HepG2 (cell line): ENCODE data around the gene SLC4A7. TPM values are rescaled to one million over a fixed set of nuclear protein-coding genes. Genes with fewer than 3 reads are reported as not detected.

Source experiments
- CEBPG ChIP-seq: IDR thresholded peaks from 2 replicates; pipeline ENCODE4 v1.6.1; 2016
- EP300 ChIP-seq, 3 experiments: sonication (generic) in 1 of 3; formaldehyde crosslinking in 1 of 3; IDR thresholded peaks; 2 replicates each; pipeline versions ENCODE4 v1.5.1 to v1.6.1; 2011 to 2020; ENCODE audit warnings: low read depth in 2 of 3, low read length in 2 of 3, borderline replicate concordance in 1 of 3, improper control_type of control experiment in 1 of 3, mild to moderate bottlenecking in 1 of 3, missing genetic modification reagents in 1 of 3, moderate library complexity in 1 of 3
- FLYWCH1 ChIP-seq: sonication (generic); formaldehyde crosslinking; IDR thresholded peaks from 2 replicates; pipeline ENCODE4 v1.8.1; 2023; ENCODE audit warnings: mild to moderate bottlenecking, missing genetic modification reagents
- GTF3A ChIP-seq: sonication (generic); formaldehyde crosslinking; conservative IDR thresholded peaks from 2 replicates; pipeline ENCODE4 v1.4.0; 2020; ENCODE audit warnings: mild to moderate bottlenecking, missing genetic modification reagents
- HOXA9 ChIP-seq: sonication (generic); formaldehyde crosslinking; IDR thresholded peaks from 2 replicates; pipeline ENCODE4 v1.8.1; 2022; ENCODE audit warnings: missing genetic modification reagents, mild to moderate bottlenecking, moderate library complexity, borderline replicate concordance
- IKZF5 ChIP-seq: IDR thresholded peaks from 2 replicates; pipeline ENCODE4 v1.6.1; 2018; ENCODE audit warnings: missing genetic modification reagents, mild to moderate bottlenecking, missing compliant biosample characterization
- IRF2 ChIP-seq: IDR thresholded peaks from 2 replicates; pipeline ENCODE4 v1.6.1; 2018; ENCODE audit warnings: missing genetic modification reagents, missing compliant biosample characterization
- KMT2B ChIP-seq: IDR thresholded peaks from 2 replicates; pipeline ENCODE4 v1.6.1; 2016; ENCODE audit warnings: missing genetic modification reagents, missing compliant biosample characterization
- MXD4 ChIP-seq: IDR thresholded peaks from 2 replicates; pipeline ENCODE4 v1.6.1; 2016; ENCODE audit warnings: mild to moderate bottlenecking, missing biosample characterization, missing genetic modification reagents
- NCOR1 ChIP-seq: fragments of 200-600 bp; sonication (generic); IDR thresholded peaks from 2 replicates; pipeline ENCODE4 v1.7.0; 2017; ENCODE audit warnings: antibody characterized with exemption, low read length, borderline replicate concordance
- NONO ChIP-seq, 2 experiments: fragments of 450-650 bp in 1 of 2; sonication (generic) in 1 of 2; formaldehyde crosslinking in 1 of 2; IDR thresholded peaks in 1 of 2; conservative IDR thresholded peaks in 1 of 2; 2 replicates each; pipeline versions ENCODE4 v1.6.1 to v1.8.0; 2017 to 2022; ENCODE audit warnings: mild to moderate bottlenecking in 1 of 2, missing genetic modification reagents in 1 of 2, moderate library complexity in 1 of 2
- PAF1 ChIP-seq: IDR thresholded peaks from 2 replicates; pipeline ENCODE4 v1.6.1; 2016; ENCODE audit warnings: missing genetic modification reagents, missing compliant biosample characterization
- RAD51 ChIP-seq: fragments of 450-650 bp; IDR thresholded peaks from 2 replicates; pipeline ENCODE4 v1.6.1; 2016; ENCODE audit warnings: borderline replicate concordance
- RERE ChIP-seq: IDR thresholded peaks from 2 replicates; pipeline ENCODE4 v1.6.1; 2016; ENCODE audit warnings: low read depth, missing genetic modification reagents, missing compliant biosample characterization
- SIN3A ChIP-seq: IDR thresholded peaks from 2 replicates; pipeline ENCODE4 v1.6.1; 2011; ENCODE audit warnings: low read depth, mild to moderate bottlenecking, control low read depth, low read length, borderline replicate concordance
- SMARCC2 ChIP-seq: fragments of 450-650 bp; IDR thresholded peaks from 2 replicates; pipeline ENCODE4 v1.6.1; 2017; ENCODE audit warnings: antibody characterized with exemption, mild to moderate bottlenecking
- SRF ChIP-seq: IDR thresholded peaks from 2 replicates; pipeline ENCODE4 v1.6.1; 2011; ENCODE audit warnings: mild to moderate bottlenecking, low read depth, low read length, moderate library complexity
- STAT5B ChIP-seq: sonication (generic); formaldehyde crosslinking; IDR thresholded peaks from 2 replicates; pipeline ENCODE4 v1.4.0; 2020; ENCODE audit warnings: missing genetic modification reagents
- ZFP36 ChIP-seq: fragments of 150-350 bp; IDR thresholded peaks from 2 replicates; pipeline ENCODE4 v1.6.1; 2018; ENCODE audit warnings: borderline replicate concordance, low read length, low read depth; ENCODE audit not compliant: partially characterized antibody
- ZKSCAN5 ChIP-seq: sonication (generic); formaldehyde crosslinking; IDR thresholded peaks from 2 replicates; pipeline ENCODE4 v1.5.1; 2020; ENCODE audit warnings: mild to moderate bottlenecking, missing genetic modification reagents
- ZNF10 ChIP-seq: sonication (generic); formaldehyde crosslinking; IDR thresholded peaks from 2 replicates; pipeline ENCODE4 v1.4.0; 2020; ENCODE audit warnings: mild to moderate bottlenecking, low read depth, missing genetic modification reagents, borderline replicate concordance
- ZNF251 ChIP-seq: sonication (generic); formaldehyde crosslinking; IDR thresholded peaks from 2 replicates; pipeline ENCODE4 v1.9.0; 2021; ENCODE audit warnings: mild to moderate bottlenecking, missing genetic modification reagents
- ZNF773 ChIP-seq: sonication (generic); formaldehyde crosslinking; IDR thresholded peaks from 2 replicates; pipeline ENCODE4 v1.4.0; 2020; ENCODE audit warnings: missing genetic modification reagents, borderline replicate concordance
- ZNF879 ChIP-seq: sonication (generic); formaldehyde crosslinking; IDR thresholded peaks from 2 replicates; pipeline ENCODE4 v1.8.1; 2023; ENCODE audit warnings: missing genetic modification reagents
- polyA plus RNA-seq, 8 experiments: library from polyadenylated mRNA; depleted of rRNA in 3 of 8; stranded (reverse) in 7 of 8; unstranded in 1 of 8; fragments of >200 nt; fragmentation: Illumina TruSeq in 4 of 8; extraction: Trizol in 4 of 8; gene quantifications; 2 replicates each; pipeline versions ENCODE4 v1.2.1 to v1.2.3, GENCODE V29; 2011 to 2016; ENCODE audit warnings: low read depth in 4 of 8, missing spikeins in 1 of 8, mixed read lengths in 1 of 8; ENCODE audit not compliant: insufficient read depth in 1 of 8
- total RNA-seq, 5 experiments: library from RNA; depleted of rRNA; stranded (reverse); fragments of >200 nt; fragmentation: Illumina TruSeq; extraction: Trizol; gene quantifications; 2 replicates each; pipeline ENCODE4 v1.2.3, GENCODE V29; 2016; ENCODE audit warnings: low read depth in 1 of 5
- TF ChIP-seq, protein P1 (sequence below): IDR thresholded peaks from 2 replicates; pipeline ENCODE4 v1.6.1; 2016

SLC4A7 gene
- total and polyA plus RNA-seq, 2 of the 13 experiments (the other 11 are each of a cell fraction or from before 2014, with no cell fraction given) = 16.4 to 43.8 TPM

GRCh38 chr3:27449530-27450150, 34.5 kb downstream of the SLC4A7 start (continued):
- no peak for TF ChIP-seq CEBPG (CRISPR knock-in tag)
- TF ChIP-seq FLYWCH1 (CRISPR knock-in tag) = no peak
- TF ChIP-seq ZNF10 (CRISPR knock-in tag) = no peak
- peak; percentile 40; the same call in 1 of the 2 replicates for TF ChIP-seq IRF2 (CRISPR knock-in tag)
- TF ChIP-seq SRF = 0 out of 2 replicates have a peak, but pooled peaks have one; percentile 9
- TF ChIP-seq SIN3A = no peak
- no peak for TF ChIP-seq MXD4 (CRISPR knock-in tag)
- no peak for TF ChIP-seq KMT2B (CRISPR knock-in tag)
- TF ChIP-seq, protein P1, sequence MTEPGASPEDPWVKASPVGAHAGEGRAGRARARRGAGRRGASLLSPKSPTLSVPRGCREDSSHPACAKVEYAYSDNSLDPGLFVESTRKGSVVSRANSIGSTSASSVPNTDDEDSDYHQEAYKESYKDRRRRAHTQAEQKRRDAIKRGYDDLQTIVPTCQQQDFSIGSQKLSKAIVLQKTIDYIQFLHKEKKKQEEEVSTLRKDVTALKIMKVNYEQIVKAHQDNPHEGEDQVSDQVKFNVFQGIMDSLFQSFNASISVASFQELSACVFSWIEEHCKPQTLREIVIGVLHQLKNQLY (CRISPR knock-in tag) = no peak
- TF ChIP-seq ZNF251 = no peak
- peak in 1 of 2 experiments; percentile 47; a peak in 2 of 4 replicates for TF ChIP-seq EP300 (IDR thresholded peaks at IDR 0.05; ENCODE audit: low read depth in 2 of 2, low read length in 2 of 2)
- TF ChIP-seq EP300 (CRISPR knock-in tag; IDR thresholded peaks at IDR 0.05; ENCODE audit: borderline replicate concordance) = no peak
- no peak for TF ChIP-seq ZKSCAN5 (CRISPR knock-in tag)
- TF ChIP-seq ZNF773 = no peak
- TF ChIP-seq IKZF5 (CRISPR knock-in tag) = no peak; the same call in 1 of the 2 replicates
- no peak for TF ChIP-seq STAT5B (CRISPR knock-in tag)
- TF ChIP-seq RAD51 = no peak
- no peak for TF ChIP-seq ZNF879 (CRISPR knock-in tag)
- no peak for TF ChIP-seq RERE (CRISPR knock-in tag)
- no peak for TF ChIP-seq HOXA9 (CRISPR knock-in tag)
- TF ChIP-seq SMARCC2 = no peak
- TF ChIP-seq ZFP36 = no peak
- no peak for TF ChIP-seq PAF1
- no peak for TF ChIP-seq NCOR1
- no peak for TF ChIP-seq NONO (IDR thresholded peaks at IDR 0.05)
- no peak for TF ChIP-seq NONO (CRISPR knock-in tag; conservative IDR thresholded peaks at IDR 0.05)
- no peak for TF ChIP-seq GTF3A
